Endometrium (tissue), 2 donors: ENCODE measurements around the gene ICAM2.
"Not testable (repeated sequence)": the region's sequence is repeated elsewhere in the genome, so short reads cannot be mapped to it uniquely, and the experiment has no call there.

Experiments used
- FAIRE-seq: peaks from 2 replicates; lab custom pipeline; 2012; peaks lifted over from hg19 to GRCh38; lab: Jason Lieb, UNC
- donor health status: control.
- donor health status: control.

The ICAM2 gene

GRCh38 chr17:64008830-64009229 is 11.6 kb downstream of the ICAM2 start:
- FAIRE-seq, result no peak

DNA sequence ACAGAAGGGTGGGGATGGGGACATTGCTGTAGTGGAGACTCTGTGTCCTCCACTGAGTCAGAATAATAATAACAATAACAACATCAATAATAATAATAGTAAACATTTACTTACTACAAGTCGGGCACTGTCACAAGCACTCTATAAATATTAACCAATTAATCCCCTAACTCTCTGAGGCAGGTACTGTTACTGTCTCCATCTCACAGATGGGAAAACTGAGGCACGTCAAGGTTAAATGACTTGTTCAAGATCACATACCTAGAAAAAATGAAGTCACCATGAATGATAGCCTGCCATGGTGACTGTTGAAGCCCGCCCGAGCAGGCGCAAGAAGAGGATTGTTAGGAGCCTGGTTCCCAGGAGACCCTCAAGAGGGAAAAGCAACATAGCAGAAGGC is 12.1 kb downstream of the ICAM2 start:
- no peak for FAIRE-seq

DNA sequence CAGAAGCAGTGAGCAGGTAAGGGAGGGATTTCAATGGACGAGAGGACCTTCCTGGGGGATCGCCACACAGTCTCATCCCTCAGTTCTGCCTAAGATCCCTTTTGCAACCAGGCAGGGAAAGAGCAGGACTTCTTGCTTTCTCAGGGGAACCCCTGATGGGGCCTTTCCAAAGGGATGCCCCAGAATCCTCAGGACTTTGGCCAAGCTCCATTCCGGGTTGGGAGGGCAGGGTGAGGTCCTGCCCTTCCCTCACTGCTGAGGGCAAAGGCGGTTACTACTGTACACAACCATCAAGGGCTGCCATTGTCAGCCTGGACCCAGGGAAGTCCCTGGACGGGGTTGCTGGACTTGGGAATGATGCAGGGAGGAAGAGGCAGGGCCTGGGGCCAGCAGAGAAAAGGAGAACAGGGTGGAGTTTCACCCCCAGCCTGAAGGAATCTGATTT is 12.6 kb downstream of the ICAM2 start:
- no peak for FAIRE-seq

DNA sequence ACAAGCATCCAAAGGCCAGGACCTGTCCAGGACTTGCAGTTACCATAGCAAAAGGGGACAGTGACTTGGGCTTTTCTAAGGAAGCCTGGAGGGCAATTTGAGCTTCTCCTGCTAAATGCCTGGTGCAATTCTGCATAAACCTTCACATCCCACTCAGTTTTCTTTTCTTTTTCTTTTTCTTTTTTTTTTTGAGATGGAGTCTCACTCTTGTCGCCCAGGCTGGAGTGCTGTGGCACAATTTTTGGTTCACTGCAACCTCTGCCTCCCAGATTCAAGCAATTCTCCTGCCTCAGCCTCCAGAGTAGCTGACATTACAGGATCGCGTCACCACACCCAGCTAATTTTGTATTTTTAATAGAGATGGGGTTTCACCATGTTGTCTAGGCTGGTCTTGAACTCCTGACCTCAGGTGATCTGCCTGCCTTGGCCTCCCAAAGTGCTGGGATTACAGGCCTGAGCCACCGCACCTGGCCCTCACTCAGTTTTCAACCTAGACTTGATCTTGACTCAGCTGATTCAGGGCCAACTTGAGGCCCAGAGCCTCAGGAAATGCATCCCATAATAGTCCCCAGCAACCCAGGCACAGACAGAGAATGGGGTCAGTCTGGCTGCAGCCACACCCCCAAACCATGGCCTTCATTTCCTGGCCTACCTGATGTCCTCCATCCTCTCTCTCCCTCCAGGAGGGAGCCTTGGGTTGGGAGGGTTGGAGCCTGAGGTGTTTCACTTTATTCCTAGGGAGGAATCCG is 13.2 kb downstream of the ICAM2 start:
- not testable (repeated sequence) for FAIRE-seq

DNA sequence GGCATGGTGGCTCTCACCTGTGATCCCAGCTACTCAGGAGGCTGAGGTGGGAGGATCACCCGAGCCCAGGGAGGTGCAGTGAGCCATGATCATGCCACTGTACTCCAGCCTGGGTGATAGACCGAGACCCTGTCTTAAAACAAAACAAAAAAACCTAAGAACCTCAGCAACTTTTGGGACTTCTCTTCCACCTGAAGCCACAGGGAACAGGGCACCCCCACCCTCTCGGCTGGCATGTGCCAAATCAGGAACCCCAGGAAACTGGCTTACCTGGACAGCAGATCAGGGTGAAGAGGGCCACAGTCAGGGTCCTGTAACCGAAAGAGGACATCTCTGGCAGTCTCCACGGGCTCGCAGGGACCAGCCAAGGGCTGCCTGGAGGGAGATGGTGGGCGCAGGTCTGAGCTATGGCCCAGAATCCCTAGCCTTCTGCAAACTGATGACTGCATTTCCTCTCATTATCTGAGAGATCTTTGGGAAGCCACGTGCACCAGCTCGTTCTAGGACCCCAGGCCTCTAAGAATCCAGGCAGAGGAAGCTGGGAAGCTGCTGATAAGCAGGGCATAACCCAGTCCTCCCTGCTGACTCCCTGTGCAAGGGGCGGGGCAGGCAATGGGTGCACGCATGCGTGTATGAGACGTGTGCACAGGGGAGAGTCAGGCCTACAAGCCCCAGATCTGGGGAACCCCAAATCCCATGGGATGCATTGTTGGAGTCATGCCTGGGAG is 13.9 kb downstream of the ICAM2 start:
- no peak for FAIRE-seq

GRCh38 chr17:64005734-64006167 is 14.7 kb downstream of the ICAM2 start:
- FAIRE-seq, result no peak

DNA sequence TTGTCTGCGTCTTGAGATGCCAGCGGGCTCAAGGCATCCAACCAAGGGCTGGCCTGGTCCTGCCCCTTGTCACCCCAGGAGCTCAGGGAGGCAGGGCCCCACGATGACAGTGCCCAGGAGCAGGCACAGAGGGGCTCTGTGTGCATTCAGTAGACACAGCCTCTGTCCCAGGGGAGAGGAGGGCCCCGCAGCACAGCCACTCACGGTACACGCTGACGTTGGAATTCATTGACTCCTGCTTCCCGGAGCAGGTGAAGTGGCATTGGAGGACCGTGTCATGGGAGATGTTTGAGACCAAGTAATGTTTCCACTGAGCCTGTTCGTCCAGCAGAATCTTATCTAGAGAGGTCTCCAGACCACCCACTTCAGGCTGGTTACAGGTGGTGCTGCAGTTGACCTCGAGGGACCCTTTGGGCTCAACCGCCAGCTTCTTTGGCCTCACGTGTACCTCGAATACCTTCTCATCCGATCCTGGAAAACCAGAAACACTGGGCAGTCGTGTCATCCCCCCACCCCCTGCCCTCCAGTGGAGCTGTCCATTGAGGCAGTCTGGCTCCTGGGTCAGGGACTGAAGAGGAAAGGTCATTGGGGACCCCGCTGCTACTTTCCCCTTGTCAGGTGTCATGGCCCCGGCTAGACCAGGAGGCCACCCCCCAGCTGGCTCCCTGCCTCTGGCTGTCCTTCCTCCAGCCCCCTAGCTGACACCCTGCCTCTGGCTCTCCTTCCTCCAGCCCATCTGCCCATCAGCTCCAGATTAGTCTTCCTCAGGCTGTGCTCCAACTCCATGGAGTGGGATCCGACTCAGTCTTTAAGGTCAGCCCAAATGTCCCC is 15.3 kb downstream of the ICAM2 start:
- no peak for FAIRE-seq

DNA sequence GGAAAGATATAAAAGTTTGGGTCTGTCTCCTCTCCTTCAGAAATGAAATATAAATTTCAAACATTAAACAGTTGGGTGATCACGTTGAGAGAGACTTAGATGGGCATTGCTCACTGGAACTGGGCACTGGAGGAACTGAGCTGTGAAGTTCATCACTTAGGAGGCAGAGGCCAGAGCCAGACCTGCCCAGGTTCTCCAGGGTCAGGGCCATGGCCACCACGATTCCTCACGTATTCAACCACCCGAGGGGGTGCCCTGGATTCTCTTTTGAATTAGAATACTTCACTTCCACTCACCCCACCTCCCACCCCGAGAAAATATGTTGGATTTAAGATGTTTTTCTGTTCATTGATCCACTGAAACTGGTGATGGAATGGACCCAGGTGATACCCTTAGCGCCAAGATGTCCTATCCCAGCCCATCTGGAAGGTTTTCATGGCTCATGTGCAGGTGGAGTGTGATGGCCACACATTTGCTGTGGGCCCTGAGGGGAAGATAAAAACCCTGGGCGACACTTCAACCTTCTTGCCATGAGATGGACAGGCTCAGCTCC is 16.1 kb downstream of the ICAM2 start:
- FAIRE-seq, result no peak

GRCh38 chr17:64003526-64004121 is 16.8 kb downstream of the ICAM2 start:
- no peak for FAIRE-seq

GRCh38 chr17:64002658-64003525 is 17.5 kb downstream of the ICAM2 start:
- FAIRE-seq, result no peak

GRCh38 chr17:64001763-64002529 is 18.5 kb downstream of the ICAM2 start:
- FAIRE-seq, result no peak

DNA sequence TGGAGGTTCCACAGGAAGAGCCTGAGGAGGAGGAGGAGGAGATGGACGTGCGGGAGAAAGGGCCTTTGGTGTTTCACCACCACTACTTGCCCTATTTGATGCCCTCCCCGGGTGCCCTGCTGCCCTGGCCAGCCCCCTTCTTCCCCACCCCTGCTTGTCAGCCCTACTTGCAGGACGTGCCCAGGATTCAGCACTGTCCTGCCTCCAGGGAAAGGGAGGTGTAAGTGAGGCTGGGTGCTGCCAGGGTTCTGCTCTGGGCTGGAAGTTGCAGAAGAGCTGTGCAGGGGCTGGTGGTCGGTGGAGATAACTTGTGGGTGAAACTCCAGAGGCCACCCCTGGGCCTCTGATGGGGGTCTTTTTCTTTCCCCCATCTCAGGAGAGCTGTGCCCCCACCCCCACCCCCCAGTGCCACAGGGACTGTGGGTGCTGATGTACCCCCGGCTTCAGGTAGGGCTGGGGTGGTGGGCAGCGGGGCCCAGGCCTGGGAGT is 19.3 kb downstream of the ICAM2 start:
- no peak for FAIRE-seq

DNA sequence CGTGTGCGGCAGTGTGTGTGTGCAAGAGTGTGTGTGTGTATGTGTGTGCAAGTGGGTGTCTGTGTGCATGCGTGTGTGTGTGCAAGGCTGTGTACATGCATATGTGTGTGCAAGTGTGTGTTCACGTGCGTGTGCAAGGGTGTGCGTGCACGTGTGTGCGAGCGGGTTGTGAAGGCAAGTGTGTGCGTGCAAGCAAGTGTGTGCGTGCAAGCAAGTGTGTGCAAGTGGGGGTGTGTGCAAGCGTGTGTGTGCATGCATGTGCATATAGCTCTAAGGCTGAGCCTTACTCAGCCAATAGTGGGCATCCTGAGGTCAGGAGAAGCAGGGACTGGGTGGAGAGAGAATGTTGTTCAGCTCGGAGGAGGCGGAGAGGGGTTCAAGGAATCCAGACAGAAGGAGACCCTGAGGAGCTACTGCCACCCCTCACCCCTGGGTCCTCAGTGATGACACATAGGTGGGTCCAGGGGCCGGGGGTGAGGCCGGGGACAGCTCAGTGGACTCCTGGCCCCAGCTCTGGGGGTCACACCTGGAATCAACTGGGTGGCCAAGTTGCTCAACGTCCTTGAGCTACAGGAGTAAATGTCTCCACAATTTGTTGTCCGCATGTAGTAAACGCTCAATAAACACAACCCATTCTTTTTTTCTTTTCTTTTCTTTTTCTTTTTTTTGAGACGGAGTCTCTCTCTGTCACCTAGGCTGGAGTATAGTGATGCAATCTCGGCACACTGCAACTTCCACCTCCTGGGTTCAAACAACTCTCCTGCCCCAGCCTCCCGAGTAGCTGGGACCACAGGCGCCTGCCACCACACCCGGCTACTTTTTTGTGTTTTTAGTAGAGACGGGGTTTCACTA is 20.5 kb downstream of the ICAM2 start:
- no peak for FAIRE-seq

DNA sequence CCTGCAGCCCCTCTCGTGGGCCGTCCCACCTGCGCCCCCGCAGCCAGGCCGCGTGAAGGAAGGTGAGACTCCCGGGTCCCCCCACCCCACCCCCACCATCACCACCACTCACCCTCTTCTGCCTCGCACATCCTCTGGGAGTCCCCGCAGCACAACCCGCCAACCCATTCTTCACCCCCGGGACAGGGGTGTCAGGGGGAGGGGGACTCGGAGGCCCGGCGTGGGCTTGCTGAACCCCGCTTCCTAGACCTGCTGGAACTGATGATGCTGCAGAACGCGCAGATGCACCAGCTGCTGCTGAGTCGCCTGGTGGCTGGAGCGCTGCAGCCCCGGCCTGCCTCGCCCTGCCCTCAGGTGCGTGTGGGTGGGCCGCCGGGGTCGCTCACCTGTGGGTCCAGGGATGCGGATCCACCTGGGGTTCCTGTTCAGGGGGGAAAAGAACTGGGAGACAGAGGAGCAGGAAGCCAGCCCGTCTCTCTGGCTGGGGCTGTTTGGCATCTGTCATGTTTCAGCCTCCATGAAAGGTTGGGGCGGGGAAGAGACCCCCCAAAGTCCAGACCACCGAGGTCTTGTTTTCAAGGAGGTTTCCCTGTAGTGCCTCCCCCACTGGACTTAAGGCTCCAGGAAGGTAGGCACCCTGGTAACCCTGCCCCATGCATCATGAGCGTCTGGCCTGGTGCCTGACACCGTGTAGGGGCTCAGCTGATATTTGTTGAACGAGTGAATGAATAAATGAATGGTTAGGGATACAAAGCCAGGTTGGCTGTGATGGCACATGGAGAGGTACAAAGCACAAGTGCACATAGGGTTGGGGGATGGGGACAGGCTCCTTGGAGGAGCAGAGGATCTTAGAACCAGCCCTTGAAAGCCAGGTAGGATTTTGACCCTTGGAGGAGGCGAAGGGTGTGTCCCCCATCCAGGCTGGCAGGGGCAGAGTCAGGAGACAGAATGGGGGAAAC is 21.4 kb downstream of the ICAM2 start:
- no peak for FAIRE-seq

DNA sequence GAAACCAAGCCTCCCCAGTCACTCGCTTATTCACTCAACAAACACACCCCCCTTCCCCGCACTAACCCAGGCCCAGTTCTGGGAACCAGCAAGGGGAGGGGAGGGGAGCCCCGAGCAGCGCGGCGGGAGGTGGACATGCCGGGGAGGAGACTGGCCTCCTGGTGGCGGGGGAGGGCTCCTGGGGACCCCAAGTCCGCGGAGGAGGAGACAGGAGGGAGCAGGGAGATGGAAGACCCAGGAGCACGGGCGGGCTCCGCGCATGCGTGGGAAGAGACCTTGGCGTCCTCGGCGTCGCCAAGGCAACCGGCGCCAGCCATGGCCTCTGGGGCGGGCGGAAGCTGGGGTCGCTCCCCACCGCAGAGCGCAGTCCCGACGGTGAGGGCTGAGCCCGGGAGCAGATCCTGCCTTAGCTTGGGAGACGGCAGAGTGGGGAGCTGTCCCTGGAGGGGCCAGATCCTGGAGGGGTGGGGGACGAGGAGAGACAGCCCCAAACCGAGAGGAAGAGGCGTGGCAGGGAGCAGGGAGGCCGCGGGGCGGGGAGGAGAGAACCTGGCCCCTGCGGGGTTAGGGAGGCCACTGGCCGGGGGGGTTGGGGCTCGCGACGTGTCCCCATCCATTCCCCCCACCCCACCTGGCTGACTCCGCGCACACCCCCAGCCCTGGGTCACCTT is 22.2 kb downstream of the ICAM2 start, which contains the start of gene PRR29:
PRR29 (plus strand) TSS at position 302 of the 671 bp plus-strand sequence; CDS start at position 316, 14 bp downstream.
- no peak for FAIRE-seq

- FAIRE-seq, result no peak
Measured at GRCh38 chr17:63997341-63998048, 22.9 kb downstream of the ICAM2 start.
